Measurements from ENCODE around the gene HOXA7.

DNA sequence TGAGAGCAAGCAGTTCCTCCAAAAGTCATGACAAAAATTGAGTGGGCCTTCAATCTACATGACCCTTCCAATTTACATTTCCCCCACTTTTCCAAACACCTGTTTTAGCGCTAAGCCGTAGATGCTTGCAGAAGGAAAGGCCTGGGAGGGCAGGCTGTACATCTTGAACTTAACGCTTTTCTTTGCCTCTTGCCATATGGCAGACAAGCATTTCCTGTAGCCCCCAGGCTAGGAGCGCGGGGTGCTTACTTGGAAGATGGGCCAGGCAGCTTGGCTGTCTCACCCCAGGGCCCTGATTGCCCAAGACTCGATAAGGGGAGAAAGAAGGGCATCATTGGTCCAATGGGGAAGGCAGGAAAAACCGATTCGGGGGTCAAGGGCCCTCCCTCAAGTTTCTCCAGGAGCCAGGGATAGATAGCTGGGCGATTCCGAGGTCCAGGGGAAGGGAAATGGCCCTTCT is 15.9 kb upstream of the HOXA7 start:
- TF ChIP-seq CTCF (IDR thresholded peaks at IDR 0.05) (no peak), ZFX (IDR thresholded peaks at IDR 0.05; ENCODE audit: borderline replicate concordance) (no peak)
